Psoas muscle (tissue), 8 donors: ENCODE results near the gene ALKBH4. TPM values are rescaled to one million over a fixed set of nuclear protein-coding genes. Genes with fewer than 3 reads are reported as not detected.

Experiments used
- ATAC-seq, 4 donors: fragments of 200-7000 bp; cut with Tn5 transposase; one replicate each; pipeline ENCODE4 v1.9.1; 2020; ENCODE audit warnings: moderate library complexity in 3 of 4, mild to moderate bottlenecking in 2 of 4
- DNase-seq, 2 donors: peaks; one replicate each; pipeline ENCODE4 v3.0.0-alpha.2; 2020
- H3K27ac ChIP-seq: fragments of 200-600 bp; one replicate; pipeline ENCODE4 v1.8.0; 2022
- H3K27me3 ChIP-seq, 3 donors: fragments of 200-600 bp in 1 of 3; one replicate each; pipeline versions ENCODE4 v1.6.1 to v1.8.0; 2013 to 2022; ENCODE audit warnings: low read length in 2 of 3, mild to moderate bottlenecking in 2 of 3, moderate library complexity in 1 of 3; ENCODE audit not compliant: insufficient read depth in 3 of 3
- H3K36me3 ChIP-seq, 2 donors: fragments of 200-600 bp in 1 of 2; one replicate each; pipeline versions ENCODE4 v1.6.1 to v1.8.0; 2013 to 2022; ENCODE audit warnings: low read depth in 1 of 2, mild to moderate bottlenecking in 1 of 2, moderate library complexity in 1 of 2; ENCODE audit not compliant: insufficient read depth in 1 of 2
- H3K4me1 ChIP-seq: fragments of 200-600 bp; one replicate; pipeline ENCODE4 v1.8.0; 2022
- H3K4me3 ChIP-seq: fragments of 200-600 bp; one replicate; pipeline ENCODE4 v1.8.0; 2022; ENCODE audit warnings: mild to moderate bottlenecking
- H3K9me3 ChIP-seq: fragments of 200-600 bp; one replicate; pipeline ENCODE4 v1.8.0; 2022
- WGBS, 3 donors: extraction: QIAGEN DNeasy Blood & Tissue Kit; methylation state at CpG; one replicate each; pipeline versions ENCODE4 v1.1.6 to v1.1.7; 2013; 5-methylcytosine and 5-hydroxymethylcytosine counted together
- intact Hi-C, 2 donors: fragments of 100-400 bp; cut with DNase I; formaldehyde crosslinking; loops; one replicate each; pipeline versions ENCODE4 v1.11.0 to v1.14.2; 2022
- polyA plus RNA-seq, 3 donors: library from polyadenylated mRNA; stranded (reverse); fragments of 200-250 nt; gene quantifications; one replicate each; pipeline ENCODE4 v1.2.3, GENCODE V29; 2013
- total RNA-seq, 4 donors: library from RNA; stranded (reverse); fragmentation: NEBNext Ultra II Directional in 2 of 4; extraction: Animal tissue kit (Norgen Biotek cat#: 25700) in 2 of 4; gene quantifications; one replicate each; pipeline versions ENCODE4 v1.2.1 to v1.2.4, GENCODE V29; 2021 to 2023
- TF ChIP-seq, protein P1 (sequence below): fragments of 200-600 bp; IDR thresholded peaks from one replicate; pipeline ENCODE4 v1.8.0; 2022; ENCODE audit warnings: antibody characterized with exemption
- donor health status: healthy with polysubstance abuse.
- donor health status: DM: no; HTN: no; CAD: no; lungs with moderate emphysema.
- donor health status: Bipolar disorder and iron deficiency.
- donor health status: healthy.
- donor health status: DM: yes; HTN: yes; CAD: no.
- donor health status: DM: no; HTN: no; CAD: no.
- donor health status: DM: no; HTN: no; CAD: no.
- donor health status: DM: yes; HTN: yes; CAD: no.

ALKBH4 gene
- total and polyA plus RNA-seq, 7 donors: 2.7 to 11.1 (median 8.2) TPM

GRCh38 chr7:102421706-102422240, 42.9 kb downstream of the ALKBH4 start:
- peaks cover 2 to 80% of the 10 kb centered on the region in 2 donors for H3K36me3 ChIP-seq
- intact Hi-C loops: no loop called here
- DNase-seq (no peak), ATAC-seq (no peak)
- TF ChIP-seq, protein P1, sequence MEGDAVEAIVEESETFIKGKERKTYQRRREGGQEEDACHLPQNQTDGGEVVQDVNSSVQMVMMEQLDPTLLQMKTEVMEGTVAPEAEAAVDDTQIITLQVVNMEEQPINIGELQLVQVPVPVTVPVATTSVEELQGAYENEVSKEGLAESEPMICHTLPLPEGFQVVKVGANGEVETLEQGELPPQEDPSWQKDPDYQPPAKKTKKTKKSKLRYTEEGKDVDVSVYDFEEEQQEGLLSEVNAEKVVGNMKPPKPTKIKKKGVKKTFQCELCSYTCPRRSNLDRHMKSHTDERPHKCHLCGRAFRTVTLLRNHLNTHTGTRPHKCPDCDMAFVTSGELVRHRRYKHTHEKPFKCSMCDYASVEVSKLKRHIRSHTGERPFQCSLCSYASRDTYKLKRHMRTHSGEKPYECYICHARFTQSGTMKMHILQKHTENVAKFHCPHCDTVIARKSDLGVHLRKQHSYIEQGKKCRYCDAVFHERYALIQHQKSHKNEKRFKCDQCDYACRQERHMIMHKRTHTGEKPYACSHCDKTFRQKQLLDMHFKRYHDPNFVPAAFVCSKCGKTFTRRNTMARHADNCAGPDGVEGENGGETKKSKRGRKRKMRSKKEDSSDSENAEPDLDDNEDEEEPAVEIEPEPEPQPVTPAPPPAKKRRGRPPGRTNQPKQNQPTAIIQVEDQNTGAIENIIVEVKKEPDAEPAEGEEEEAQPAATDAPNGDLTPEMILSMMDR: no peak
- 89 to 94% (median 91%) methylated on average over 10 of the region's 10 CpGs for WGBS, 3 donors
- no peak overlapping the region for H3K27ac ChIP-seq
- no peaks in the 10 kb centered on the region for H3K9me3 ChIP-seq
- no peaks in the 10 kb centered on the region for H3K27me3 ChIP-seq
- no peaks in the 10 kb centered on the region for H3K4me1 ChIP-seq
- H3K4me3 ChIP-seq: no peak overlapping the region

DNA sequence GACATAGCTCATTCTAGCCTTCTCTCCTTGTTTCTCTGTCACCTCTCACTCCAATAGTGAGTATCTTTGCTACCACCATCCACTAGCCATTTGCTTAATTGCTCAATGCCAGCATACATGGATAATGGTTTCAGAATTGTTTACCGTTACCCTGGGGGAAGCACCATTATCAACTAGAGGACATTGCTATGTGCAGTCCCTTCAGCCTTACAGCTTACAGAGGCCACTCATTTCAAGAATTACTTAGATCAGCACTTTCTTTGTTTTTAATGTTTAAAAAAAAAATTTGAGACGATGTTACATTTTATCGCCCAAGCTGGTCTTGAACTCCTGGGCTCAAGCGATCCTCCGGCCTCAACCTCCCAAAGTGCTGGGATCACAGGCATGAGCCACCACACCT, 46.1 kb downstream of the ALKBH4 start:
- no peaks in the 10 kb centered on the region for H3K4me1 ChIP-seq
- 96 to 97% (median 97%) methylated on average over 5 of the region's 5 CpGs for WGBS, 3 donors
- peaks cover 0 to 83% of the 10 kb centered on the region in 2 donors for H3K36me3 ChIP-seq
- intact Hi-C loops: no loop called here
- H3K27ac ChIP-seq: no peak overlapping the region
- ATAC-seq (no peak), DNase-seq (no peak)
- no peaks in the 10 kb centered on the region for H3K27me3 ChIP-seq
- no peak overlapping the region for H3K4me3 ChIP-seq
- no peaks in the 10 kb centered on the region for H3K9me3 ChIP-seq
- TF ChIP-seq, protein P1: no peak

DNA sequence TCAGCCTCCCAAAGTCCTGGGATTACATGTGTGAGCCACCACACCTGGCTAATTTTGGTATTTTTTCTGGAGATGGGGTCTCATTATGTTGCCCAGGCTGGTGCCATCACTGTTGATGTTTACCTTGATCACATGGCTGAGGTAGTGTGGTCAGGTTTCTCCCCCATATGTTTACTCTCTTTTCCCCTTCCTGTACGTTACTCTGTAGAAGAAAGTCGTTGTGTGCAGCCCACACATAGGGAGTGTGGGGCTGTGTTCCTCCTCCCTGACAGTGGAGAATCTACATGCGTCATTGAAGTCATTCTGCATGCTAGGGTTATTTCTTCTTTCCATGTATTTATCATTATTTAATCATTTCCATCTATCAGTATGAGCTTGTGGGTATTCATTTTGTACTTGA, 47.6 kb downstream of the ALKBH4 start:
- peaks cover 0 to 84% of the 10 kb centered on the region in 2 donors for H3K36me3 ChIP-seq
- no peaks in the 10 kb centered on the region for H3K27me3 ChIP-seq
- WGBS, 3 donors: 86 to 89% (median 89%) methylated on average over 3 of the region's 3 CpGs
- intact Hi-C loops: no loop called here
- DNase-seq: no peak
- no peaks in the 10 kb centered on the region for H3K9me3 ChIP-seq
- H3K4me1 ChIP-seq: peaks cover 10% of the 10 kb centered on the region
- TF ChIP-seq, protein P1: no peak
- H3K27ac ChIP-seq: no peak overlapping the region
- H3K4me3 ChIP-seq: no peak overlapping the region
- no peak for ATAC-seq

GRCh38 chr7:102416406-102416805, 48.3 kb downstream of the ALKBH4 start:
- ATAC-seq (no peak), DNase-seq (no peak)
- 89 to 93% (median 91%) methylated on average over 6 of the region's 6 CpGs for WGBS, 3 donors
- no peaks in the 10 kb centered on the region for H3K27me3 ChIP-seq
- peaks cover 10% of the 10 kb centered on the region for H3K4me1 ChIP-seq
- TF ChIP-seq, protein P1: no peak
- no peak overlapping the region for H3K4me3 ChIP-seq
- no peaks in the 10 kb centered on the region for H3K9me3 ChIP-seq
- H3K27ac ChIP-seq: no peak overlapping the region
- intact Hi-C loops: no loop called here
- H3K36me3 ChIP-seq: peaks cover 0 to 84% of the 10 kb centered on the region in 2 donors

DNA sequence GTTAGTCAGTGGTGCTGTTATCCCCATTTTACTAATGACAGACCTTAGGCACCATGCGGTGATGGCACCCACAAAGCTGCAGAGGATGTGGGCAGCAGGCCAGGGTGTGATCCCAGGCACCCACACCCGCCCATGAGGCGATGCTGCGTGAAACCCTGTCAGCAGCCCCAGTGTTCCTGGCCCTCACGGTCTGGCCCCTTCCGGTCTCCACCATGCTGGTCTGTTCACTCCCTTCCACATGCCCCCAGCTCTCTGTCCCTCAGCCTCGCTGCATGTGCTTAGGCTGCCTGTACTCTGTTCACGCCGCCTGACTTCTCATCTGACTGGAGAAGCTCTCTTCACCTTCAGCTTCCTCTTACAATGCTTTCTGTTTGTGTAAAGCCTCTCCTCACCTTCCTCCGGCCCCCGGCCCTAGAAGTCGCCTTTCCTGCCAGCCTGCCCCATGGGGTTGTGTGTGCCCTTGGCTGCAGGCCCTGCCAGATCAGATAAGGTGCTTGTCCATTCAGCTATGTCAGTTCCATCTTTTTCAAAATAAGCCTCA, 48.9 kb downstream of the ALKBH4 start:
- ATAC-seq (no peak), DNase-seq (no peak)
- Histone ChIP-seq H3K27ac (no peak overlapping the region), H3K4me1 (peaks cover 10% of the 10 kb centered on the region), H3K36me3 (peaks cover 0 to 84% of the 10 kb centered on the region in 2 donors), H3K4me3 (no peak overlapping the region), H3K27me3 (no peaks in the 10 kb centered on the region), H3K9me3 (no peaks in the 10 kb centered on the region)
- intact Hi-C loops: no loop called here
- 86 to 92% (median 87%) methylated on average over 12 of the region's 12 CpGs for WGBS, 3 donors
- TF ChIP-seq, protein P1: no peak
